ENCODE measurements around the gene NLGN1. TPM values are rescaled to one million over a fixed set of nuclear protein-coding genes. Genes with fewer than 3 reads are reported as not detected.

NLGN1 gene
- total and polyA plus RNA-seq, 9 of the 15 experiments (the other 6 are each of a cell fraction or from before 2014, with no cell fraction given), result under 0.01 to 0.01 TPM; not detected in 7

DNA sequence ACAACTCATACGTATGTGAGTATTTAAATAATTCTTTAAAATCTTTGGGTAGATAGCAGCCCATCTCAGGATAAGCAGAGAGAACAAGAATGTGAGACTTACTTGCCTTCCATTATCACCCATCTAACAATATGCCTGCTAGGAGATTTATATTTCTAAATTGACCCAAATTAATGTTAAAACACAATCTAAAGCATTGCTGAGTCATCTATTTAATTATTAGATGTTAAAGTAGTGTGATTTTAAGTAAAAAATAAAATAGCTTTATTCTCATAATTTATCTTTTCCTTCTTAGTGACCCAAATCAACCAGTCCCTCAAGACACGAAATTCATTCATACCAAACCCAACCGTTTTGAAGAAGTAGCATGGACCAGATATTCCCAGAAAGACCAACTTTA lies 882.6 kb downstream of the NLGN1 start (continued):
- TF ChIP-seq NCOA6 (IDR thresholded peaks at IDR 0.05) (no peak), NEUROD1 (IDR thresholded peaks at IDR 0.05; ENCODE audit: borderline replicate concordance, low read depth, low read length, partially characterized antibody) (no peak), TEAD1 (CRISPR knock-in tag; IDR thresholded peaks at IDR 0.05) (no peak), PCBP2 (IDR thresholded peaks at IDR 0.05; ENCODE audit: low read depth, low read length, poor library complexity, severe bottlenecking) (no peak), U2AF2 (optimal IDR thresholded peaks at IDR 0.05; ENCODE audit: low read depth, low read length) (no peak), CSDE1 (IDR thresholded peaks at IDR 0.05) (no peak), ZNF436 (CRISPR knock-in tag; IDR thresholded peaks at IDR 0.05) (no peak), RBBP5 (IDR thresholded peaks at IDR 0.05; ENCODE audit: borderline replicate concordance, insufficient read depth, low read length, poor library complexity, severe bottlenecking) (no peak), MTF1 (CRISPR knock-in tag; IDR thresholded peaks at IDR 0.05; ENCODE audit: borderline replicate concordance) (no peak), POLR2A (conservative IDR thresholded peaks at IDR 0.05) (no peak)

DNA sequence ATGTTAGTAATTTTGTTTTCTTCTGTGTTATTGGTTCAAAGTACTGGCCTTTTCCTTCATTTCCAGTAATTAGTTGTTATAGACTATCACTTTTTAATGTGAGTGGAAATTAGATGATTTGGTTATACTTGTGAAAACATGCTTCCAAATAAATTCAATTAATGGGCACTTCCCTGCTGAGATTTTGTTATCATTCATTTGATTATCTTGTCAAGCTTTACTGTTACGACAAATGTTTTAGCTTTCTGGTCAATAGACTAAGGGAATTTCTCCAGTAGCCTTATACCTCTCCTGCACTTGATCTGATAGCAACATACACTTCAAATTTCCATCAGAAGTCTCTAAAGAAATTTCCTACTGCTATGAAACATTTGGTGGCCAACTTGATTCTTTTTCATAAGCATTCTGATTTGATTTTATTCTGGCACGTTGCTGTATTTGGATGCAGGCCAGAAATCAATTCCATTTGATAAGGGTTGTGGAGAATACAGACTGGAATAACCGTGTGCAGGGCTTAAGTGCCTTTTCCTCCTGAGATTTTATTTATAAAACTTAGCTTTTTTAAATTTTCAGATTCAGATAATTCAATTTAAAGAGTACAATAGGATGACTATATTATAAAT lies 887.8 kb downstream of the NLGN1 start:
- Histone ChIP-seq H4K20me1 (replicated peaks; ENCODE audit: control insufficient read depth, insufficient read depth, low read length) (no peaks in the 10 kb centered on the region), H3K9ac (ENCODE audit: insufficient read depth in 1 of 2, low read depth in 2 of 2, low read length in 2 of 2) (no peak overlapping the region), H3K36me3 (ENCODE audit: control insufficient read depth, insufficient read depth, low read length) (no peaks in the 10 kb centered on the region), H3K9me1 (ENCODE audit: control insufficient read depth, insufficient read depth, low read length) (no peaks in the 10 kb centered on the region), H3K4me1 (replicated peaks in 1 of 2; ENCODE audit: control insufficient read depth in 2 of 2, insufficient read depth in 2 of 2, low read length in 2 of 2) (no peaks in the 10 kb centered on the region), H3K79me2 (ENCODE audit: control insufficient read depth, insufficient read depth, low read length) (no peaks in the 10 kb centered on the region), H3K9me3 (replicated peaks; ENCODE audit: control insufficient read depth, insufficient read depth, low read depth, low read length) (no peaks in the 10 kb centered on the region), H3K4me3 (no peak overlapping the region), H2AFZ (ENCODE audit: low read depth, low read length) (no peak overlapping the region), H3K27ac (ENCODE audit: extremely low read depth, low read depth, low read length) (no peak overlapping the region), H3K4me2 (ENCODE audit: insufficient read depth, low read length) (no peak overlapping the region), H3K27me3 (ENCODE audit: control insufficient read depth in 2 of 2, insufficient read depth in 2 of 2, low read length in 2 of 2) (no peaks in the 10 kb centered on the region)
- ChIA-PET CTCF (ENCODE audit: low intra/inter-chr PET ratio) (no interaction called here), POLR2A (no interaction called here)
- intact Hi-C loops (cut with micrococcal nuclease), result no loop called here
- FAIRE-seq (no peak), DNase-seq (ENCODE audit: extremely low read depth in 1 of 4, low spot score in 3 of 4) (no peak), ATAC-seq (no peak)
- in situ Hi-C loops (cut with MboI), result no loop called here
- no TSS peak for BruUV-seq (replicated peaks)
- WGBS (ENCODE audit: insufficient coverage, low coverage, missing lambda C conversion rate), result 3% methylated on average over 3 of the region's 3 CpGs
- TF ChIP-seq RFX5 (IDR thresholded peaks at IDR 0.05; ENCODE audit: low read depth, low read length), result no peak
